Testis (tissue), 2 donors: ENCODE data around the gene SCYGR7.
"Not testable (repeated sequence)": the region's sequence is repeated elsewhere in the genome, so short reads cannot be mapped to it uniquely, and the experiment has no call there.

Source experiments
- POLR2A ChIP-seq: fragments of 450-650 bp; IDR thresholded peaks from one replicate; pipeline ENCODE4 v1.6.1; 2017; ENCODE audit warnings: antibody characterized with exemption, mild to moderate bottlenecking, moderate library complexity
- TF ChIP-seq, protein P1 (sequence below), 3 experiments: fragments of 450-650 bp in 2 of 3; fragments of 200-600 bp in 1 of 3; sonication (generic) in 1 of 3; IDR thresholded peaks; one replicate each; pipeline ENCODE4 v1.5.1; 2016 to 2019; ENCODE audit warnings: antibody characterized with exemption in 3 of 3, mild to moderate bottlenecking in 2 of 3, moderate library complexity in 1 of 3

DNA sequence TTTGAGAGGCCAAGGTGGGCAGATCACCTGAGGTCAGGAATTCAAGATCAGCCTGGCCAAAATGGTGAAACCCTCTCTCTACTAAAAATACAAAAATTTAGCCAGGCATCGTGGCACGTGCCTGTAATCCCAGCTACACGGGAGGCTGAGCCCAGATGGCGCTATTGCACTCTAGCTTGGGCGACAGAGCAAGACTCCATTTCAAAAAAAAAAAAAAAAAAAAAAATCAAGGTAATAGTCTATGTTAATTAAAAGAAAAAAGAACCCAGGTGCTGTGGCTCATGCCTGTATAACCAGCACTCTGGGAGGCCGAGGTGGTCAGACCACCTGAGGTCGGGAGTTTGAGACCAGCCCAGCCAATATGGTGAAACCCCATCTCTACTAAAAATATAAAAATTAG lies 12.6 kb downstream of the SCYGR7 start:
- TF ChIP-seq, protein P1, sequence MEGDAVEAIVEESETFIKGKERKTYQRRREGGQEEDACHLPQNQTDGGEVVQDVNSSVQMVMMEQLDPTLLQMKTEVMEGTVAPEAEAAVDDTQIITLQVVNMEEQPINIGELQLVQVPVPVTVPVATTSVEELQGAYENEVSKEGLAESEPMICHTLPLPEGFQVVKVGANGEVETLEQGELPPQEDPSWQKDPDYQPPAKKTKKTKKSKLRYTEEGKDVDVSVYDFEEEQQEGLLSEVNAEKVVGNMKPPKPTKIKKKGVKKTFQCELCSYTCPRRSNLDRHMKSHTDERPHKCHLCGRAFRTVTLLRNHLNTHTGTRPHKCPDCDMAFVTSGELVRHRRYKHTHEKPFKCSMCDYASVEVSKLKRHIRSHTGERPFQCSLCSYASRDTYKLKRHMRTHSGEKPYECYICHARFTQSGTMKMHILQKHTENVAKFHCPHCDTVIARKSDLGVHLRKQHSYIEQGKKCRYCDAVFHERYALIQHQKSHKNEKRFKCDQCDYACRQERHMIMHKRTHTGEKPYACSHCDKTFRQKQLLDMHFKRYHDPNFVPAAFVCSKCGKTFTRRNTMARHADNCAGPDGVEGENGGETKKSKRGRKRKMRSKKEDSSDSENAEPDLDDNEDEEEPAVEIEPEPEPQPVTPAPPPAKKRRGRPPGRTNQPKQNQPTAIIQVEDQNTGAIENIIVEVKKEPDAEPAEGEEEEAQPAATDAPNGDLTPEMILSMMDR (IDR thresholded peaks at IDR 0.05) = not testable (repeated sequence)
- not testable (repeated sequence) for TF ChIP-seq POLR2A
